ENCODE results near the gene CDH13. TPM values are rescaled to one million over a fixed set of nuclear protein-coding genes. Genes with fewer than 3 reads are reported as not detected.

Gene CDH13
- total RNA-seq, 2 experiments from 2014 or later = not detected

DNA sequence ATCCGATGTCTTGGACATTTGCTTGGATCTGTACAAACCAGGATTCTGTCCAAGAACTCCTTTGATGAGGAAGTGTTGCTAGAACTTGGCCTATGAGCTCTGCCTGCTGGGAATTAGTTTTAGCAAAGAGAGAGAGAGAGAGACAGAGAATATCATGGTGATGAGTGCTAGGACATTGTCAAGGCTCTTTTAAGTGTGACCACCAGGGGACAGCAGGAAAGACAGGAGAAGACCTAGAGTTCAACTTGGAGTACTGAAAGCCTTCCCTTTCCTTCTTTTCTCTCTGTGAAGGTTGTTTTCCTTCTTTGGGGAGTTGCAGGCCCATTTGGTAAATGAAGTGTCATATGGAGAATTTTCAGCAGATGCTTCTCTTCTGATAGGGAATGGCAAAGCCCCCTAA, 791.8 kb downstream of the CDH13 start:
- CTCF ChIA-PET (ENCODE audit: unreplicated experiment) = no interaction called here
- TF ChIP-seq CTCF (conservative IDR thresholded peaks at IDR 0.05; ENCODE audit: low read length) (peak; percentile 27; the same call in 1 of the 2 replicates), EZH2phosphoT487 (IDR thresholded peaks at IDR 0.05; ENCODE audit: borderline replicate concordance, low read depth, low read length) (no peak)
- no peak overlapping the region for H3K4me3 ChIP-seq (ENCODE audit: low read depth, low read length, poor library complexity, severe bottlenecking)
- H4K20me1 ChIP-seq (ENCODE audit: insufficient read depth, low read length) = no peaks in the 10 kb centered on the region; the same call in 1 of the 2 replicates
- no peak overlapping the region for H2AFZ ChIP-seq (ENCODE audit: low read length)
- H3K79me2 ChIP-seq (ENCODE audit: insufficient read depth, low read depth, low read length) = no peaks in the 10 kb centered on the region
- no peak overlapping the region for H3K4me2 ChIP-seq (ENCODE audit: low read length)
- intact Hi-C loops (cut with micrococcal nuclease; ENCODE audit: unreplicated experiment) = no loop called here
- H3K27ac ChIP-seq (ENCODE audit: low read depth, low read length, poor library complexity, severe bottlenecking) = no peak overlapping the region
- no peak for DNase-seq (ENCODE audit: low spot score)
- no peaks in the 10 kb centered on the region for H3K36me3 ChIP-seq (ENCODE audit: insufficient read depth, low read length)
- H3K9me2 ChIP-seq (ENCODE audit: insufficient read depth, low read length) = no peaks in the 10 kb centered on the region
- no peaks in the 10 kb centered on the region for H3K9me3 ChIP-seq (ENCODE audit: low read length)
- BruUV-seq (replicated peaks) = no TSS peak
- POLR2A ChIA-PET = interaction anchor here (0.9 kb wide), 1 partner anchor 12 kb away, joined by 3 read pairs; no protein-coding TSS in a partner anchor
- H3K4me1 ChIP-seq (ENCODE audit: insufficient read depth, low read length, poor library complexity, severe bottlenecking) = no peaks in the 10 kb centered on the region

GRCh38 chr16:83420206-83420760, 793.5 kb downstream of the CDH13 start:
- intact Hi-C loops (cut with micrococcal nuclease; ENCODE audit: unreplicated experiment) = no loop called here
- H4K20me1 ChIP-seq (ENCODE audit: insufficient read depth, low read length) = no peaks in the 10 kb centered on the region; the same call in 1 of the 2 replicates
- no peak overlapping the region for H3K27ac ChIP-seq (ENCODE audit: low read depth, low read length, poor library complexity, severe bottlenecking)
- H3K4me3 ChIP-seq (ENCODE audit: low read depth, low read length, poor library complexity, severe bottlenecking) = no peak overlapping the region
- H3K79me2 ChIP-seq (ENCODE audit: insufficient read depth, low read depth, low read length) = no peaks in the 10 kb centered on the region
- H3K9me2 ChIP-seq (ENCODE audit: insufficient read depth, low read length) = no peaks in the 10 kb centered on the region
- H3K36me3 ChIP-seq (ENCODE audit: insufficient read depth, low read length) = no peaks in the 10 kb centered on the region
- DNase-seq (ENCODE audit: low spot score) = peak; percentile 17
- TF ChIP-seq EZH2phosphoT487 (IDR thresholded peaks at IDR 0.05; ENCODE audit: borderline replicate concordance, low read depth, low read length) (no peak), CTCF (conservative IDR thresholded peaks at IDR 0.05; ENCODE audit: low read length) (no peak)
- CTCF ChIA-PET (ENCODE audit: unreplicated experiment) = no interaction called here
- no peaks in the 10 kb centered on the region for H3K4me1 ChIP-seq (ENCODE audit: insufficient read depth, low read length, poor library complexity, severe bottlenecking)
- H2AFZ ChIP-seq (ENCODE audit: low read length) = no peak overlapping the region
- POLR2A ChIA-PET = interaction anchor here (0.6 kb wide), 1 partner anchor 23 kb away, joined by 3 read pairs; no protein-coding TSS in a partner anchor
- no peaks in the 10 kb centered on the region for H3K9me3 ChIP-seq (ENCODE audit: low read length)
- BruUV-seq (replicated peaks) = no TSS peak
- H3K4me2 ChIP-seq (ENCODE audit: low read length) = no peak overlapping the region

DNA sequence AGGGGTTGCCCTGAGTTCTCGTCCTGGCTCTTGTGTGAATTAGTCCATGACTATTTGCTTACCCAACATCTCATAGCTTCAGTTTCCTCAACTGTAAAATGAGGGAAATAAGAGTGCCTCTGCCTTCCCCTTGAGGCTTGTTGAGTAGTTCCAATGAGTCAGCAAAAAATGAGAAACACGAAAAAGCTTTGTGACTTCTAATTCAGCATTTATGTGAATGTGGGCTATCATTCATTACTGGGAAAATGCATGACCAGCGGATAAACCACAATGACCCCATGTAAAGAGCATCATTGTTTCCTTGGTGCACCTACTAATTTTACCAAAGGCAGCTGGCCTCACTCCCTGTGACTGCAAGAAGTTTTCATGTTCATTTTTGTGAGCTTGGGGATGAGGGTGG, 806.4 kb downstream of the CDH13 start:
- Histone ChIP-seq H3K79me2 (ENCODE audit: insufficient read depth, low read depth, low read length) (no peaks in the 10 kb centered on the region), H3K4me3 (ENCODE audit: low read depth, low read length, poor library complexity, severe bottlenecking) (no peak overlapping the region), H3K9me2 (ENCODE audit: insufficient read depth, low read length) (no peaks in the 10 kb centered on the region), H3K27ac (ENCODE audit: low read depth, low read length, poor library complexity, severe bottlenecking) (no peak overlapping the region), H3K4me2 (ENCODE audit: low read length) (no peak overlapping the region), H4K20me1 (ENCODE audit: insufficient read depth, low read length) (no peaks in the 10 kb centered on the region), H2AFZ (ENCODE audit: low read length) (no peak overlapping the region), H3K36me3 (ENCODE audit: insufficient read depth, low read length) (no peaks in the 10 kb centered on the region), H3K9me3 (ENCODE audit: low read length) (no peaks in the 10 kb centered on the region), H3K4me1 (ENCODE audit: insufficient read depth, low read length, poor library complexity, severe bottlenecking) (no peaks in the 10 kb centered on the region)
- TF ChIP-seq CTCF (conservative IDR thresholded peaks at IDR 0.05; ENCODE audit: low read length) = no peak
- no peak for TF ChIP-seq EZH2phosphoT487 (IDR thresholded peaks at IDR 0.05; ENCODE audit: borderline replicate concordance, low read depth, low read length)
- ChIA-PET CTCF (ENCODE audit: unreplicated experiment) (no interaction called here), POLR2A (no interaction called here)
- intact Hi-C loops (cut with micrococcal nuclease; ENCODE audit: unreplicated experiment) = no loop called here
- DNase-seq (ENCODE audit: low spot score) = no peak
- no TSS peak for BruUV-seq (replicated peaks)

Data from OCI-LY7 (cell line).